ENCODE measurements around the gene VSIG10. TPM values are rescaled to one million over a fixed set of nuclear protein-coding genes. Genes with fewer than 3 reads are reported as not detected.

VSIG10 gene
- total and polyA plus RNA-seq, 2 of the 13 experiments (the other 11 are each of a cell fraction or from before 2014, with no cell fraction given) = 25.6 to 42.5 TPM

DNA sequence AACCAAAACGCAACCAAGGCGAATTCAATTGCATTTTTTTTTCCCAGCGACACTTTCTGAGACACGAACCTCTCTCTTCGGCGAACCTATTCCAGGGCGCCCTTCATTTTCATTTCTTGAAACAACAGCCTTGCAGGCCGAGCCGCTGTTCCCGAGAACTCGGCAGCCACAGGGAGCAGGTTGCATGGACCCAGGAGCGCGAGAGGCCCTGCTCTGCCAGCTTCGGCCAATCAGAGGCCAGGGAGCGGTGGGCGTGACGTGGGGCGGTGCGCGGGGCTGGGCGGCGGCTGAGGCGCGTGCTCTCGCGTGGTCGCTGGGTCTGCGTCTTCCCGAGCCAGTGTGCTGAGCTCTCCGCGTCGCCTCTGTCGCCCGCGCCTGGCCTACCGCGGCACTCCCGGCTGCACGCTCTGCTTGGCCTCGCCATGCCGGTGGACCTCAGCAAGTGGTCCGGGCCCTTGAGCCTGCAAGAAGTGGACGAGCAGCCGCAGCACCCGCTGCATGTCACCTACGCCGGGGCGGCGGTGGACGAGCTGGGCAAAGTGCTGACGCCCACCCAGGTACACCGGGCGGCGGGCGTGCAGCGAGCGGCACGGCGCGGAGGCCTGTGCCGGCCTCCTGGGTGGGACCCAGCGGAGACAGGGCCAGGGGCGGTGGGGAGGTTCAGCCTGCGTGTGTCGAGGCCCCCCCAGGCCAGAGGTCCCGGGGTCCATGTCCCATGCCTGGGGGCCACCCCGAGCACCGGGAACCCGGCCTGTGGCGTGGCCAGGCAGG lies 32.2 kb upstream of the VSIG10 start, which contains the start of gene PEBP1 (continued):
- peak; percentile 63 for TF ChIP-seq RAD21 (CRISPR knock-in tag; IDR thresholded peaks at IDR 0.05)
- TF ChIP-seq, protein P1, sequence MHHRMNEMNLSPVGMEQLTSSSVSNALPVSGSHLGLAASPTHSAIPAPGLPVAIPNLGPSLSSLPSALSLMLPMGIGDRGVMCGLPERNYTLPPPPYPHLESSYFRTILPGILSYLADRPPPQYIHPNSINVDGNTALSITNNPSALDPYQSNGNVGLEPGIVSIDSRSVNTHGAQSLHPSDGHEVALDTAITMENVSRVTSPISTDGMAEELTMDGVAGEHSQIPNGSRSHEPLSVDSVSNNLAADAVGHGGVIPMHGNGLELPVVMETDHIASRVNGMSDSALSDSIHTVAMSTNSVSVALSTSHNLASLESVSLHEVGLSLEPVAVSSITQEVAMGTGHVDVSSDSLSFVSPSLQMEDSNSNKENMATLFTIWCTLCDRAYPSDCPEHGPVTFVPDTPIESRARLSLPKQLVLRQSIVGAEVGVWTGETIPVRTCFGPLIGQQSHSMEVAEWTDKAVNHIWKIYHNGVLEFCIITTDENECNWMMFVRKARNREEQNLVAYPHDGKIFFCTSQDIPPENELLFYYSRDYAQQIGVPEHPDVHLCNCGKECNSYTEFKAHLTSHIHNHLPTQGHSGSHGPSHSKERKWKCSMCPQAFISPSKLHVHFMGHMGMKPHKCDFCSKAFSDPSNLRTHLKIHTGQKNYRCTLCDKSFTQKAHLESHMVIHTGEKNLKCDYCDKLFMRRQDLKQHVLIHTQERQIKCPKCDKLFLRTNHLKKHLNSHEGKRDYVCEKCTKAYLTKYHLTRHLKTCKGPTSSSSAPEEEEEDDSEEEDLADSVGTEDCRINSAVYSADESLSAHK (CRISPR knock-in tag; IDR thresholded peaks at IDR 0.05; ENCODE audit: borderline replicate concordance) = no peak
- TF ChIP-seq ZNF562 (CRISPR knock-in tag; IDR thresholded peaks at IDR 0.05; ENCODE audit: borderline replicate concordance) = no peak
- TF ChIP-seq, protein P2, sequence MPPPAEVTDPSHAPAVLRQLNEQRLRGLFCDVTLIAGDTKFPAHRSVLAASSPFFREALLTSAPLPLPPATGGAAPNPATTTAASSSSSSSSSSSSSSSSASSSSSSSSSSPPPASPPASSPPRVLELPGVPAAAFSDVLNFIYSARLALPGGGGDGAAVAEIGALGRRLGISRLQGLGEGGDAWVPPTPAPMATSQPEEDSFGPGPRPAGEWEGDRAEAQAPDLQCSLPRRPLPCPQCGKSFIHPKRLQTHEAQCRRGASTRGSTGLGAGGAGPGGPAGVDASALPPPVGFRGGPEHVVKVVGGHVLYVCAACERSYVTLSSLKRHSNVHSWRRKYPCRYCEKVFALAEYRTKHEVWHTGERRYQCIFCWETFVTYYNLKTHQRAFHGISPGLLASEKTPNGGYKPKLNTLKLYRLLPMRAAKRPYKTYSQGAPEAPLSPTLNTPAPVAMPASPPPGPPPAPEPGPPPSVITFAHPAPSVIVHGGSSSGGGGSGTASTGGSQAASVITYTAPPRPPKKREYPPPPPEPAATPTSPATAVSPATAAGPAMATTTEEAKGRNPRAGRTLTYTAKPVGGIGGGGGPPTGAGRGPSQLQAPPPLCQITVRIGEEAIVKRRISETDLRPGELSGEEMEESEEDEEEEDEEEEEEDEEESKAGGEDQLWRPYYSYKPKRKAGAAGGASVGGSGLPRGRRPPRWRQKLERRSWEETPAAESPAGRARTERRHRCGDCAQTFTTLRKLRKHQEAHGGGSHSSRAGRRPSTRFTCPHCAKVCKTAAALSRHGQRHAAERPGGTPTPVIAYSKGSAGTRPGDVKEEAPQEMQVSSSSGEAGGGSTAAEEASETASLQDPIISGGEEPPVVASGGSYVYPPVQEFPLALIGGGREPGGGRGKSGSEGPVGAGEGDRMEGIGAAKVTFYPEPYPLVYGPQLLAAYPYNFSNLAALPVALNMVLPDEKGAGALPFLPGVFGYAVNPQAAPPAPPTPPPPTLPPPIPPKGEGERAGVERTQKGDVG (CRISPR knock-in tag; IDR thresholded peaks at IDR 0.05; ENCODE audit: borderline replicate concordance) = peak; percentile 85; the same call in 1 of the 2 replicates
- TF ChIP-seq ZNF484 (CRISPR knock-in tag; IDR thresholded peaks at IDR 0.05; ENCODE audit: borderline replicate concordance, low read depth) = no peak; the same call in 1 of the 2 replicates
- no peak for TF ChIP-seq XRCC5 (optimal IDR thresholded peaks at IDR 0.05; ENCODE audit: low read length)
- TF ChIP-seq ZNF792 (CRISPR knock-in tag; IDR thresholded peaks at IDR 0.05) = peak; percentile 64
- TF ChIP-seq, protein P3, sequence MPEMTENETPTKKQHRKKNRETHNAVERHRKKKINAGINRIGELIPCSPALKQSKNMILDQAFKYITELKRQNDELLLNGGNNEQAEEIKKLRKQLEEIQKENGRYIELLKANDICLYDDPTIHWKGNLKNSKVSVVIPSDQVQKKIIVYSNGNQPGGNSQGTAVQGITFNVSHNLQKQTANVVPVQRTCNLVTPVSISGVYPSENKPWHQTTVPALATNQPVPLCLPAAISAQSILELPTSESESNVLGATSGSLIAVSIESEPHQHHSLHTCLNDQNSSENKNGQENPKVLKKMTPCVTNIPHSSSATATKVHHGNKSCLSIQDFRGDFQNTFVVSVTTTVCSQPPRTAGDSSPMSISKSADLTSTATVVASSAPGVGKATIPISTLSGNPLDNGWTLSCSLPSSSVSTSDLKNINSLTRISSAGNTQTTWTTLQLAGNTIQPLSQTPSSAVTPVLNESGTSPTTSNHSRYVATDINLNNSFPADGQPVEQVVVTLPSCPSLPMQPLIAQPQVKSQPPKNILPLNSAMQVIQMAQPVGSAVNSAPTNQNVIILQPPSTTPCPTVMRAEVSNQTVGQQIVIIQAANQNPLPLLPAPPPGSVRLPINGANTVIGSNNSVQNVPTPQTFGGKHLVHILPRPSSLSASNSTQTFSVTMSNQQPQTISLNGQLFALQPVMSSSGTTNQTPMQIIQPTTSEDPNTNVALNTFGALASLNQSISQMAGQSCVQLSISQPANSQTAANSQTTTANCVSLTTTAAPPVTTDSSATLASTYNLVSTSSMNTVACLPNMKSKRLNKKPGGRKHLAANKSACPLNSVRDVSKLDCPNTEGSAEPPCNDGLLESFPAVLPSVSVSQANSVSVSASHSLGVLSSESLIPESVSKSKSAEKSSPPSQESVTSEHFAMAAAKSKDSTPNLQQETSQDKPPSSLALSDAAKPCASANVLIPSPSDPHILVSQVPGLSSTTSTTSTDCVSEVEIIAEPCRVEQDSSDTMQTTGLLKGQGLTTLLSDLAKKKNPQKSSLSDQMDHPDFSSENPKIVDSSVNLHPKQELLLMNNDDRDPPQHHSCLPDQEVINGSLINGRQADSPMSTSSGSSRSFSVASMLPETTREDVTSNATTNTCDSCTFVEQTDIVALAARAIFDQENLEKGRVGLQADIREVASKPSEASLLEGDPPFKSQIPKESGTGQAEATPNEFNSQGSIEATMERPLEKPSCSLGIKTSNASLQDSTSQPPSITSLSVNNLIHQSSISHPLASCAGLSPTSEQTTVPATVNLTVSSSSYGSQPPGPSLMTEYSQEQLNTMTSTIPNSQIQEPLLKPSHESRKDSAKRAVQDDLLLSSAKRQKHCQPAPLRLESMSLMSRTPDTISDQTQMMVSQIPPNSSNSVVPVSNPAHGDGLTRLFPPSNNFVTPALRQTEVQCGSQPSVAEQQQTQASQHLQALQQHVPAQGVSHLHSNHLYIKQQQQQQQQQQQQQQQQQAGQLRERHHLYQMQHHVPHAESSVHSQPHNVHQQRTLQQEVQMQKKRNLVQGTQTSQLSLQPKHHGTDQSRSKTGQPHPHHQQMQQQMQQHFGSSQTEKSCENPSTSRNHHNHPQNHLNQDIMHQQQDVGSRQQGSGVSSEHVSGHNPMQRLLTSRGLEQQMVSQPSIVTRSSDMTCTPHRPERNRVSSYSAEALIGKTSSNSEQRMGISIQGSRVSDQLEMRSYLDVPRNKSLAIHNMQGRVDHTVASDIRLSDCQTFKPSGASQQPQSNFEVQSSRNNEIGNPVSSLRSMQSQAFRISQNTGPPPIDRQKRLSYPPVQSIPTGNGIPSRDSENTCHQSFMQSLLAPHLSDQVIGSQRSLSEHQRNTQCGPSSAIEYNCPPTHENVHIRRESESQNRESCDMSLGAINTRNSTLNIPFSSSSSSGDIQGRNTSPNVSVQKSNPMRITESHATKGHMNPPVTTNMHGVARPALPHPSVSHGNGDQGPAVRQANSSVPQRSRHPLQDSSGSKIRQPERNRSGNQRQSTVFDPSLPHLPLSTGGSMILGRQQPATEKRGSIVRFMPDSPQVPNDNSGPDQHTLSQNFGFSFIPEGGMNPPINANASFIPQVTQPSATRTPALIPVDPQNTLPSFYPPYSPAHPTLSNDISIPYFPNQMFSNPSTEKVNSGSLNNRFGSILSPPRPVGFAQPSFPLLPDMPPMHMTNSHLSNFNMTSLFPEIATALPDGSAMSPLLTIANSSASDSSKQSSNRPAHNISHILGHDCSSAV (CRISPR knock-in tag; IDR thresholded peaks at IDR 0.05; ENCODE audit: borderline replicate concordance) = peak; percentile 81; the same call in 1 of the 2 replicates
- TF ChIP-seq, protein P4, sequence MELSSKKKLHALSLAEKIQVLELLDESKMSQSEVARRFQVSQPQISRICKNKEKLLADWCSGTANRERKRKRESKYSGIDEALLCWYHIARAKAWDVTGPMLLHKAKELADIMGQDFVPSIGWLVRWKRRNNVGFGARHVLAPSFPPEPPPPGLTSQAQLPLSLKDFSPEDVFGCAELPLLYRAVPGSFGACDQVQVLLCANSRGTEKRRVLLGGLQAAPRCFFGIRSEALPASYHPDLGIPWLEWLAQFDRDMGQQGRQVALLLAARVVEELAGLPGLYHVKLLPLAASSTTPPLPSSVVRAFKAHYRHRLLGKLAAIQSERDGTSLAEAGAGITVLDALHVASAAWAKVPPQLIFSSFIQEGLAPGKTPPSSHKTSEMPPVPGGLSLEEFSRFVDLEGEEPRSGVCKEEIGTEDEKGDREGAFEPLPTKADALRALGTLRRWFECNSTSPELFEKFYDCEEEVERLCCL (CRISPR knock-in tag; IDR thresholded peaks at IDR 0.05; ENCODE audit: borderline replicate concordance) = 0 out of 2 replicates have a peak, but pooled peaks have one; percentile 81
- no peak for TF ChIP-seq FIP1L1 (IDR thresholded peaks at IDR 0.05; ENCODE audit: borderline replicate concordance, insufficient read depth, low read depth, low read length)
- no peak; the same call in 1 of the 2 replicates for TF ChIP-seq NFKB2 (CRISPR knock-in tag; IDR thresholded peaks at IDR 0.05; ENCODE audit: borderline replicate concordance)
- no peak for TF ChIP-seq ZNF550 (CRISPR knock-in tag; IDR thresholded peaks at IDR 0.05; ENCODE audit: borderline replicate concordance)
